Measurements from ENCODE around the gene SPO11.

The SPO11 gene

DNA sequence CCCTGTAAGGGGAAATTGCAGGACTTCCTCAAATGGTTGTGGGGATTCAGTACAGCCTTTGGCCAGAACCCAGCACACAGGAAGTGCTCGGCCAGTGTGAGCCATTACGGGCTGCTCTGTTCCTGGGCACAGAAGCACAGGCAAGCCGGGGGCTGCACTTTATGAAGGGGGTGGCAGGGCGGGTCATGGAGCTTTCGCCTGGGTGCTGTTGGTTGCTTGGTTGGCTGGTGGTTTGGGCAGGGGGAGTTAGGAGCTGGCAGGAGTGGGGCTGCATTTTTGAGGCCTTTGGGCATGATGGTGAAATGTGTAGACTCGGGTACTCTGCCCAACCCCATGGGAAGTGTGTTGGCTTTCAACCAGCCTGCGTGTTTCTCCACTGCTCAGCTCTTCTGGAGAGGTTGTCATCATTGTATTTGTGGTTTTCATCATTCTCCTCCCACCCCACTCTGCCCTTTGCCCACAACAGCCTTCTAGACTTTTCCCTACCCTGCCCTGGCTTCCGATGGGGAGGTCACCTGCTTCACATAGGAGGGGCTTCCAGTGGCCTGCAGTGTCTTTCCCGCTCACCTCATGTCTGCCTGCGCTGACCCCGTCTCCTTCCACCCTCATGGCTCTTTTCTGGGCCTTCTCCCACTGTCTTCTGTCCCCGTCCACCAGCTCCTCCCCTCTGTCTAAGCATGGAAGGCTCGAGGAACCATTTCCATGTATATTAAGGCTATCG, 45.5 kb downstream of the SPO11 start:
- TF ChIP-seq, protein P1, sequence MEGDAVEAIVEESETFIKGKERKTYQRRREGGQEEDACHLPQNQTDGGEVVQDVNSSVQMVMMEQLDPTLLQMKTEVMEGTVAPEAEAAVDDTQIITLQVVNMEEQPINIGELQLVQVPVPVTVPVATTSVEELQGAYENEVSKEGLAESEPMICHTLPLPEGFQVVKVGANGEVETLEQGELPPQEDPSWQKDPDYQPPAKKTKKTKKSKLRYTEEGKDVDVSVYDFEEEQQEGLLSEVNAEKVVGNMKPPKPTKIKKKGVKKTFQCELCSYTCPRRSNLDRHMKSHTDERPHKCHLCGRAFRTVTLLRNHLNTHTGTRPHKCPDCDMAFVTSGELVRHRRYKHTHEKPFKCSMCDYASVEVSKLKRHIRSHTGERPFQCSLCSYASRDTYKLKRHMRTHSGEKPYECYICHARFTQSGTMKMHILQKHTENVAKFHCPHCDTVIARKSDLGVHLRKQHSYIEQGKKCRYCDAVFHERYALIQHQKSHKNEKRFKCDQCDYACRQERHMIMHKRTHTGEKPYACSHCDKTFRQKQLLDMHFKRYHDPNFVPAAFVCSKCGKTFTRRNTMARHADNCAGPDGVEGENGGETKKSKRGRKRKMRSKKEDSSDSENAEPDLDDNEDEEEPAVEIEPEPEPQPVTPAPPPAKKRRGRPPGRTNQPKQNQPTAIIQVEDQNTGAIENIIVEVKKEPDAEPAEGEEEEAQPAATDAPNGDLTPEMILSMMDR (IDR thresholded peaks at IDR 0.05; ENCODE audit: low read depth, low read length, missing control alignments), result no peak
- no peak for DNase-seq (ENCODE audit: low read depth)
- H3K4me3 ChIP-seq (ENCODE audit: low read depth, low read length), result no peak overlapping the region

GRCh38 chr20:57375652-57376230, 46.1 kb downstream of the SPO11 start:
- TF ChIP-seq, protein P1 (IDR thresholded peaks at IDR 0.05; ENCODE audit: low read depth, low read length, missing control alignments), result no peak
- no peak for DNase-seq (ENCODE audit: low read depth)
- H3K4me3 ChIP-seq (ENCODE audit: low read depth, low read length), result no peak overlapping the region

GRCh38 chr20:57377350-57377749, 47.7 kb downstream of the SPO11 start:
- DNase-seq (ENCODE audit: low read depth), result no peak
- no peak overlapping the region for H3K4me3 ChIP-seq (ENCODE audit: low read depth, low read length)
- TF ChIP-seq, protein P1 (IDR thresholded peaks at IDR 0.05; ENCODE audit: low read depth, low read length, missing control alignments), result no peak

DNA sequence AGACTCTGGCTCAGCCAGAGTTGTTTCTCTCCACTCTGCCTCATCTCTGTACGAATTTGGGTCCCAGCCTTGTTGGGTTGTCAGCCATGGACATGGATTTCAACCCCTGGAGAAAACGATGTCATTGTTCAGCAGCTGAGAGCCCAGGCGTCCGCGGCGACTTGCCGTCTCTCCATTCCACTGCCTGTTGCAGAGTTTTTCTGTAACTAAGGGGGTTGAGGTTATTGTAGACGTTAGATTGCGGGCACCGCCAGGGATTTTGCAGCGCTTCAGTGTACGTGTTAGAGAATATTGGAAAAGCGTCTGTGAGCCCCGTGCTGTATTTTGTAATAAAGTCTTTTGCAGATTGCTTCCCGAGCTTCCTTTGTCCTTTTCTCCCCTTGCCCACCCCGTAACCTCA, 48.5 kb downstream of the SPO11 start:
- no peak overlapping the region for H3K4me3 ChIP-seq (ENCODE audit: low read depth, low read length)

GRCh38 chr20:57378646-57379262, 49.2 kb downstream of the SPO11 start:
- TF ChIP-seq, protein P1 (IDR thresholded peaks at IDR 0.05; ENCODE audit: low read depth, low read length, missing control alignments), result no peak
- H3K4me3 ChIP-seq (ENCODE audit: low read depth, low read length), result no peak overlapping the region
- DNase-seq (ENCODE audit: low read depth), result no peak

More for the DNA sequence above, 48.5 kb downstream of the SPO11 start:
- DNase-seq (ENCODE audit: low read depth), result no peak
- TF ChIP-seq, protein P1 (IDR thresholded peaks at IDR 0.05; ENCODE audit: low read depth, low read length, missing control alignments), result no peak

DNA sequence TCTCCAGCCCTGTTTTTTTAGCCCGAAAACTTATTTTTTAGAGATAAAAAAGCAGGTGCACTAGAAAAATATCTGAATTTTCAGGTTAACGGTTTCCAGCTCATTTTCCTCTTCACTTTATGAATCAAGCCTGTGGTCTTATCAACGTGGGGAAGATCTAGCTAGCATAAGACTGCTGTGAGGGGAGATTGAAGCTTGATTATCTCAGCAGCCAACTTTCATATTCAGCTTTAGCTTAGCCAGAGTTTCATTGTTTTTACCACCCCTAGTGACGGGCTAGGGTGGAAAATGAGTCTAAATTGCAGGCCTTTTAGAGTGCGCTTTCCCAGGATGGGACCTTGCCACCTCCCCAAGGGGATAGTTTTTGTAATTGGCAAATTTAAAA, 49.7 kb downstream of the SPO11 start:
- no peak overlapping the region for H3K4me3 ChIP-seq (ENCODE audit: low read depth, low read length)
- TF ChIP-seq, protein P1 (IDR thresholded peaks at IDR 0.05; ENCODE audit: low read depth, low read length, missing control alignments), result no peak
- DNase-seq (ENCODE audit: low read depth), result no peak
